HCT116 (cell line): ENCODE measurements around the gene FLRT1.

Source experiments
- CEBPB ChIP-seq: IDR thresholded peaks from 2 replicates; pipeline ENCODE4 v1.6.1; 2012; ENCODE audit warnings: low read depth
- ELF1 ChIP-seq: IDR thresholded peaks from 2 replicates; pipeline ENCODE4 v1.6.1; 2012; ENCODE audit warnings: low read depth, borderline replicate concordance
- JUND ChIP-seq: IDR thresholded peaks from 2 replicates; pipeline ENCODE4 v1.6.1; 2012
- POLR2A ChIP-seq: IDR thresholded peaks from 2 replicates; pipeline ENCODE4 v1.7.0; 2011; ENCODE audit warnings: borderline replicate concordance; ENCODE audit not compliant: insufficient read depth, insufficient read length; ENCODE audit errors: extremely low read depth
- RAD21 ChIP-seq: IDR thresholded peaks from 2 replicates; pipeline ENCODE4 v1.6.1; 2012; ENCODE audit warnings: low read depth, mild to moderate bottlenecking
- TF ChIP-seq, protein P1 (sequence below), 3 experiments: fragments of 200-600 bp in 1 of 3; sonication (generic) in 1 of 3; IDR thresholded peaks in 2 of 3; conservative IDR thresholded peaks in 1 of 3; 2 replicates each; pipeline ENCODE4 v1.5.1; 2012 to 2017; ENCODE audit warnings: low read depth in 2 of 3, low read length in 2 of 3, antibody characterized with exemption in 1 of 3, borderline replicate concordance in 1 of 3, control low read depth in 1 of 3, mild to moderate bottlenecking in 1 of 3, mixed read lengths in 1 of 3, mixed run types in 1 of 3, moderate library complexity in 1 of 3; ENCODE audit not compliant: insufficient read depth in 1 of 3

GRCh38 chr11:64003807-64004589 is 31.7 kb upstream of the FLRT1 start:
- no peak for TF ChIP-seq JUND
- TF ChIP-seq RAD21 = no peak
- TF ChIP-seq POLR2A = no peak
- TF ChIP-seq, protein P1, sequence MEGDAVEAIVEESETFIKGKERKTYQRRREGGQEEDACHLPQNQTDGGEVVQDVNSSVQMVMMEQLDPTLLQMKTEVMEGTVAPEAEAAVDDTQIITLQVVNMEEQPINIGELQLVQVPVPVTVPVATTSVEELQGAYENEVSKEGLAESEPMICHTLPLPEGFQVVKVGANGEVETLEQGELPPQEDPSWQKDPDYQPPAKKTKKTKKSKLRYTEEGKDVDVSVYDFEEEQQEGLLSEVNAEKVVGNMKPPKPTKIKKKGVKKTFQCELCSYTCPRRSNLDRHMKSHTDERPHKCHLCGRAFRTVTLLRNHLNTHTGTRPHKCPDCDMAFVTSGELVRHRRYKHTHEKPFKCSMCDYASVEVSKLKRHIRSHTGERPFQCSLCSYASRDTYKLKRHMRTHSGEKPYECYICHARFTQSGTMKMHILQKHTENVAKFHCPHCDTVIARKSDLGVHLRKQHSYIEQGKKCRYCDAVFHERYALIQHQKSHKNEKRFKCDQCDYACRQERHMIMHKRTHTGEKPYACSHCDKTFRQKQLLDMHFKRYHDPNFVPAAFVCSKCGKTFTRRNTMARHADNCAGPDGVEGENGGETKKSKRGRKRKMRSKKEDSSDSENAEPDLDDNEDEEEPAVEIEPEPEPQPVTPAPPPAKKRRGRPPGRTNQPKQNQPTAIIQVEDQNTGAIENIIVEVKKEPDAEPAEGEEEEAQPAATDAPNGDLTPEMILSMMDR (IDR thresholded peaks at IDR 0.05 in 2 of 3, conservative IDR thresholded peaks at IDR 0.05 in 1 of 3; ENCODE audit: borderline replicate concordance in 1 of 3, insufficient read depth in 1 of 3, low read depth in 2 of 3, low read length in 2 of 3) = no peak
- TF ChIP-seq ELF1 = no peak
- no peak for TF ChIP-seq CEBPB
